Neural cell (in vitro differentiated cells): ENCODE results near the gene TNFRSF12A. TPM values are rescaled to one million over a fixed set of nuclear protein-coding genes. Genes with fewer than 3 reads are reported as not detected.

Source experiments
- H2AFZ ChIP-seq: fragments of 200-600, 300-800 bp; sonication (generic), shearing (Covaris generic); 2 replicates; pipeline ENCODE4 v1.6.0; 2014; ENCODE audit warnings: low read depth, mild to moderate bottlenecking, antibody characterized with exemption, low read length, moderate library complexity
- H3F3A ChIP-seq: fragments of 200-600 bp; shearing (Covaris generic); 2 replicates; pipeline ENCODE4 v1.6.1; 2016; ENCODE audit warnings: mild to moderate bottlenecking, moderate library complexity, mixed read lengths, antibody characterized with exemption, low read length; ENCODE audit not compliant: insufficient read depth, poor library complexity, severe bottlenecking
- H3K27ac ChIP-seq: fragments of 200-600, 300-800 bp; sonication (generic), shearing (Covaris generic); 2 replicates; pipeline ENCODE4 v1.5.1; 2014; ENCODE audit warnings: mild to moderate bottlenecking, low read length, moderate library complexity
- H3K27me3 ChIP-seq: fragments of 300-800, 200-600 bp; sonication (generic), shearing (Covaris generic); 2 replicates; pipeline ENCODE4 v1.6.0; 2014; ENCODE audit warnings: mild to moderate bottlenecking, low read depth, low read length, moderate library complexity; ENCODE audit not compliant: insufficient read depth
- H3K36me3 ChIP-seq: fragments of 300-800, 200-600 bp; sonication (generic), shearing (Covaris generic); 2 replicates; pipeline ENCODE4 v1.5.1; 2014; ENCODE audit warnings: mild to moderate bottlenecking, antibody characterized with exemption, low read length, moderate library complexity; ENCODE audit not compliant: insufficient read depth
- H3K4me2 ChIP-seq: fragments of 300-800, 200-600 bp; sonication (generic), shearing (Covaris generic); 2 replicates; pipeline ENCODE4 v1.6.0; 2014; ENCODE audit warnings: mild to moderate bottlenecking, low read length
- H3K4me3 ChIP-seq: fragments of 300-800, 200-600 bp; sonication (generic), shearing (Covaris generic); 2 replicates; pipeline ENCODE4 v1.5.1; 2014; ENCODE audit warnings: mild to moderate bottlenecking, low read length, moderate library complexity
- H3K79me2 ChIP-seq: fragments of 200-600 bp; shearing (Covaris generic); replicated peaks from 2 replicates; pipeline ENCODE4 v1.6.0; 2014; ENCODE audit warnings: mild to moderate bottlenecking, low read length, moderate library complexity; ENCODE audit not compliant: insufficient read depth
- H3K9ac ChIP-seq: fragments of 300-800, 200-600 bp; sonication (generic), shearing (Covaris generic); 2 replicates; pipeline ENCODE4 v1.6.1; 2016; ENCODE audit warnings: mild to moderate bottlenecking, low read length, mixed read lengths
- H3K9me2 ChIP-seq: fragments of 200-600 bp; shearing (Covaris generic); 2 replicates; pipeline ENCODE4 v1.6.1; 2016; ENCODE audit warnings: mild to moderate bottlenecking, low read length, mixed read lengths; ENCODE audit not compliant: insufficient read depth
- H3K9me3 ChIP-seq: fragments of 200-600, 300-800 bp; sonication (generic), shearing (Covaris generic); 2 replicates; pipeline ENCODE4 v1.6.1; 2016; ENCODE audit warnings: mild to moderate bottlenecking, mixed run types, low read length, moderate library complexity, mixed read lengths
- H4K20me1 ChIP-seq: fragments of 200-600 bp; shearing (Covaris generic); 2 replicates; pipeline ENCODE4 v1.6.1; 2016; ENCODE audit warnings: mild to moderate bottlenecking, mixed run types; ENCODE audit not compliant: insufficient read depth
- CTCF ChIP-seq: fragments of 450-650 bp; IDR thresholded peaks from 2 replicates; pipeline ENCODE4 v1.5.1; 2014; ENCODE audit warnings: antibody characterized with exemption, mild to moderate bottlenecking, moderate library complexity; ENCODE audit not compliant: poor library complexity, severe bottlenecking
- EP300 ChIP-seq: fragments of 450-650 bp; conservative IDR thresholded peaks from 2 replicates; pipeline ENCODE4 v1.6.1; 2014; ENCODE audit warnings: antibody characterized with exemption, mild to moderate bottlenecking, moderate library complexity; ENCODE audit not compliant: poor library complexity, severe bottlenecking
- EZH2 ChIP-seq: fragments of 200-600, 300-800 bp; shearing (Covaris generic), sonication (generic); IDR thresholded peaks from 2 replicates; pipeline ENCODE4 v1.6.1; 2014; ENCODE audit warnings: antibody characterized with exemption, low read length, borderline replicate concordance, mild to moderate bottlenecking; ENCODE audit not compliant: insufficient read depth, poor library complexity, severe bottlenecking
- MXI1 ChIP-seq: fragments of 450-650 bp; conservative IDR thresholded peaks from 2 replicates; pipeline ENCODE4 v1.6.1; 2014; ENCODE audit warnings: antibody characterized with exemption, mild to moderate bottlenecking; ENCODE audit not compliant: poor library complexity, severe bottlenecking
- POLR2AphosphoS5 ChIP-seq: IDR thresholded peaks from 2 replicates; pipeline ENCODE4 v1.6.1; 2012
- RAD21 ChIP-seq: fragments of 450-650 bp; conservative IDR thresholded peaks from 2 replicates; pipeline ENCODE4 v1.6.1; 2014; ENCODE audit warnings: antibody characterized with exemption, mild to moderate bottlenecking, moderate library complexity
- REST ChIP-seq: IDR thresholded peaks from 2 replicates; pipeline ENCODE4 v1.6.1; 2012; ENCODE audit warnings: borderline replicate concordance
- SMC3 ChIP-seq: fragments of 450-650 bp; conservative IDR thresholded peaks from 2 replicates; pipeline ENCODE4 v1.6.1; 2014; ENCODE audit warnings: antibody characterized with exemption, mild to moderate bottlenecking, moderate library complexity; ENCODE audit not compliant: poor library complexity
- TAF1 ChIP-seq: IDR thresholded peaks from 2 replicates; pipeline ENCODE4 v1.6.1; 2012; ENCODE audit warnings: low read depth
- polyA plus RNA-seq: library from polyadenylated mRNA; depleted of rRNA; stranded (reverse); fragments of >200 nt; gene quantifications from 2 replicates; pipeline ENCODE4 v1.2.3, GENCODE V29; 2014

TNFRSF12A gene
- polyA plus RNA-seq, 1 donor from 2014 or later = 2.3 TPM

- TF ChIP-seq SMC3 (no peak), TAF1 (no peak), CTCF (no peak), MXI1 (no peak), RAD21 (no peak)
- H3K9ac ChIP-seq = no peak overlapping the region
Measured at GRCh38 chr16:2974319-2975056, 45.7 kb upstream of the TNFRSF12A start.

GRCh38 chr16:2975161-2975795 is 44.9 kb upstream of the TNFRSF12A start:
- Histone ChIP-seq H3K9me2 (no peaks in the 10 kb centered on the region), H3K36me3 (no peaks in the 10 kb centered on the region), H3K9ac (no peak overlapping the region), H3K79me2 (no peaks in the 10 kb centered on the region), H2AFZ (no peak overlapping the region), H4K20me1 (no peaks in the 10 kb centered on the region), H3F3A (no peaks in the 10 kb centered on the region), H3K27ac (no peak overlapping the region), H3K4me3 (no peak overlapping the region), H3K9me3 (no peaks in the 10 kb centered on the region), H3K4me2 (no peak overlapping the region), H3K27me3 (no peaks in the 10 kb centered on the region)
- no peak for TF ChIP-seq EP300
- TF ChIP-seq CTCF = no peak
- TF ChIP-seq TAF1 = no peak
- TF ChIP-seq POLR2AphosphoS5 = no peak
- no peak for TF ChIP-seq REST
- no peak for TF ChIP-seq EZH2
- no peak for TF ChIP-seq RAD21
- TF ChIP-seq MXI1 = no peak
- TF ChIP-seq SMC3 = no peak

More at GRCh38 chr16:2974319-2975056, 45.7 kb upstream of the TNFRSF12A start:
- H3F3A ChIP-seq = no peaks in the 10 kb centered on the region
- H3K27me3 ChIP-seq = no peaks in the 10 kb centered on the region
- no peaks in the 10 kb centered on the region for H3K79me2 ChIP-seq
- no peaks in the 10 kb centered on the region for H3K36me3 ChIP-seq
- H2AFZ ChIP-seq = no peak overlapping the region
- no peak overlapping the region for H3K4me3 ChIP-seq
- H3K4me2 ChIP-seq = no peak overlapping the region
- no peaks in the 10 kb centered on the region for H4K20me1 ChIP-seq
- H3K27ac ChIP-seq = no peak overlapping the region
- no peaks in the 10 kb centered on the region for H3K9me3 ChIP-seq
- H3K9me2 ChIP-seq = no peaks in the 10 kb centered on the region
